HG03469 (cell line): ENCODE data around the gene PPIP5K1.
"Not testable (repeated sequence)": the region's sequence is repeated elsewhere in the genome, so short reads cannot be mapped to it uniquely, and the experiment has no call there.

Experiments
- ATAC-seq: cut with Tn5 transposase; IDR thresholded peaks from one replicate; pipeline ENCODE4 v1.9.1; 2021; ENCODE audit warnings: mild to moderate bottlenecking, moderate library complexity, moderate number of reproducible peaks; ENCODE audit not compliant: unreplicated experiment

PPIP5K1 gene

GRCh38 chr15:43547539-43547938 is 42.5 kb downstream of the PPIP5K1 start:
- ATAC-seq, result no peak

DNA sequence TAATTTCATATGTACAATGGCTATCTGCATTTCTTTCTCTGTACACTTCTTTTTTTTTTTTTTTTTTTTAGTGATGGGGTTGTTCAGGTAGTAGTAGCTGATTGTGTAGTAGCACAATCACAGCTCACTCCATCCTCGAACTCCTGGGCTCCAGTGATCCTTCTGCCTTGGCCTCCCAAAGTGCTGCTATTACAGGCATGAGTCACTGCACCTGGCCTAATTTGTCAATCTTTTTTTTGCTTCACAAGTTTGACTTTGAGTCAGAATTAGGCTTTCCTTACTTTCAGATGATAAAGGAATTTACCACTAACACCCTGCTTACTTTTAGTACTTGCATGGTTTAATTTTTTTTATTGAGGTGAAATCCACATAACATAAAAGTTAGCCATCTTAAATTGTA is 44.6 kb downstream of the PPIP5K1 start:
- ATAC-seq, result no peak

GRCh38 chr15:43544266-43544665 is 45.7 kb downstream of the PPIP5K1 start:
- no peak for ATAC-seq

- ATAC-seq, result no peak
These were observed 48.2 kb downstream of the PPIP5K1 start for GRCh38 chr15:43541785-43542184.

DNA sequence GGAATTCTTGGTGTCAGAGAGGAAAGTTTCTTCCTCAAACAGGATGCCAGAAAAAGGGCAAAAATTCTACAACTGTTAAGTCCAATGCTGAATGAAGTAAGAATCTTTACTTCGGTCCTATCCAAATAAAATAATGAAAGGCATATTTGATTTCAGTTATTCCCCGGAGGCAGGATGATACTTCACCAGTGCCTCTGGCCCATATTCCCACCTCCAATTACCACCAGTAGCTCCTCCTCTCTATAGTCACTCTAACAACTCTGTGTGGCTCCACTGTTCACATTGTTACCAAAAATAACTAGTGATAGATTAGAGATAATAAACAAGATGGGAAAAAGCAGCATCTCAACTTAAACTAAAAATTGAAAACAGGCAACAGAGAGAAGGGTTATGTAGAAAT is 51.9 kb downstream of the PPIP5K1 start:
- ATAC-seq, result no peak

- ATAC-seq, result no peak
These were observed 55.1 kb downstream of the PPIP5K1 start for GRCh38 chr15:43534897-43535296.

- ATAC-seq, result not testable (repeated sequence)
These were observed 57.2 kb downstream of the PPIP5K1 start for GRCh38 chr15:43532826-43533225.

- ATAC-seq, result no peak
These were observed 58.9 kb downstream of the PPIP5K1 start for GRCh38 chr15:43531018-43531670.

- ATAC-seq, result no peak
These were observed 60.2 kb downstream of the PPIP5K1 start for GRCh38 chr15:43529587-43530345.

DNA sequence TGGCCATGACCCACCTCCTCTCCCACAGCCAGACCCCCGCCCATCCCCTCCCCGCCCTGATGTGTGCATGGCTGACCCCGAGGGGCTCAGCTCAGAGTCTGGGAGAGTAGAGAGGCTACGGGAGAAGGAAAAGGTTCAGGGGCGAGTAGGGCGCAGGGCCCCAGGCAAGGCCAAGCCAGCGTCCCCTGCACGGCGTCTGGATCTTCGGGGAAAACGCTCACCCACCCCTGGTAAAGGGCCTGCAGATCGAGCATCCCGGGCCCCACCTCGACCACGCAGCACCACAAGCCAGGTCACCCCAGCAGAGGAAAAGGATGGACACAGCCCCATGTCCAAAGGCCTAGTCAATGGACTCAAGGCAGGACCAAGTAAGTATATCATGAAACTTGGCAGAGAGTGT is 60.9 kb downstream of the PPIP5K1 start:
- no peak for ATAC-seq

- ATAC-seq, result no peak
These were observed 61.4 kb downstream of the PPIP5K1 start for GRCh38 chr15:43528542-43529007.

GRCh38 chr15:43527802-43528541 is 62.0 kb downstream of the PPIP5K1 start:
- ATAC-seq, result no peak

- no peak for ATAC-seq
These were observed 62.8 kb downstream of the PPIP5K1 start for GRCh38 chr15:43527016-43527801.

DNA sequence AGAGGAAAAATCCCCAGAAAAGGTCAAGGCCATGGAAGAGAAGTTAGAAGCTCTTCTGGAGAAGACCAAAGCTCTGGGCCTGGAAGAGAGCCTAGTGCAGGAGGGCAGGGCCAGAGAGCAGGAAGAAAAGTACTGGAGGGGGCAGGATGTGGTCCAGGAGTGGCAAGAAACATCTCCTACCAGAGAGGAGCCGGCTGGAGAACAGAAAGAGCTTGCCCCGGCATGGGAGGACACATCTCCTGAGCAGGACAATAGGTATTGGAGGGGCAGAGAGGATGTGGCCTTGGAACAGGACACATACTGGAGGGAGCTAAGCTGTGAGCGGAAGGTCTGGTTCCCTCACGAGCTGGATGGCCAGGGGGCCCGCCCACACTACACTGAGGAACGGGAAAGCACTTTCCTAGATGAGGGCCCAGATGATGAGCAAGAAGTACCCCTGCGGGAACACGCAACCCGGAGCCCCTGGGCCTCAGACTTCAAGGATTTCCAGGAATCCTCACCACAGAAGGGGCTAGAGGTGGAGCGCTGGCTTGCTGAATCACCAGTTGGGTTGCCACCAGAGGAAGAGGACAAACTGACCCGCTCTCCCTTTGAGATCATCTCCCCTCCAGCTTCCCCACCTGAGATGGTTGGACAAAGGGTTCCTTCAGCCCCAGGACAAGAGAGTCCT is 63.6 kb downstream of the PPIP5K1 start:
- ATAC-seq, result no peak

GRCh38 chr15:43525131-43525530 is 64.9 kb downstream of the PPIP5K1 start:
- no peak for ATAC-seq

DNA sequence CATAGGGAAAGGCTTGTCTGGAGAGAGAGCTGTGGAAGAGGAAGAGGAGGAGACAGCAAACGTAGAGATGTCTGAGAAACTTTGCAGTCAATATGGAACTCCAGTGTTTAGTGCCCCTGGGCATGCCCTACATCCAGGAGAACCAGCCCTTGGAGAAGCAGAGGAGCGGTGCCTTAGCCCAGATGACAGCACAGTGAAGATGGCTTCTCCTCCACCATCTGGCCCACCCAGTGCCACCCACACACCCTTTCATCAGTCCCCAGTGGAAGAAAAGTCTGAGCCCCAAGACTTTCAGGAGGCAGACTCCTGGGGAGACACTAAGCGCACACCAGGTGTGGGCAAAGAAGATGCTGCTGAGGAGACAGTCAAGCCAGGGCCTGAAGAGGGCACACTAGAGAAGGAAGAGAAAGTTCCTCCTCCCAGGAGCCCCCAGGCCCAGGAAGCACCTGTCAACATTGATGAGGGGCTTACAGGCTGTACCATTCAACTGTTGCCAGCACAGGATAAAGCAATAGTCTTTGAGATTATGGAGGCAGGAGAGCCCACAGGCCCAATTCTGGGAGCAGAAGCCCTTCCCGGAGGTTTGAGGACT is 65.7 kb downstream of the PPIP5K1 start:
- ATAC-seq, result no peak

- ATAC-seq, result no peak
These were observed 66.4 kb downstream of the PPIP5K1 start for GRCh38 chr15:43523646-43524045.

DNA sequence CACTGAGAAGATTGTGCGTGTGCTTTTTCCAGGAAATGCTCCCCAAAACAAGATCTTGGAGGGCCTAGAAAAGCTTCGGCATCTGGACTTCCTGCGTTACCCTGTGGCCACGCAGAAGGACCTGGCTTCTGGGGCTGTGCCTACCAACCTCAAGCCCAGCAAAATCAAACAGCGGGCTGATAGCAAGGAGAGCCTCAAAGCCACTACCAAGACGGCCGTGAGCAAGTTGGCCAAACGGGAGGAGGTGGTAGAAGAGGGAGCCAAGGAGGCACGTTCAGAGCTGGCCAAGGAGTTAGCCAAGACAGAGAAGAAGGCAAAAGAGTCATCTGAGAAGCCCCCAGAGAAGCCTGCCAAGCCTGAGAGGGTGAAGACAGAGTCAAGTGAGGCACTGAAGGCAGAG is 67.8 kb downstream of the PPIP5K1 start:
- ATAC-seq, result no peak

DNA sequence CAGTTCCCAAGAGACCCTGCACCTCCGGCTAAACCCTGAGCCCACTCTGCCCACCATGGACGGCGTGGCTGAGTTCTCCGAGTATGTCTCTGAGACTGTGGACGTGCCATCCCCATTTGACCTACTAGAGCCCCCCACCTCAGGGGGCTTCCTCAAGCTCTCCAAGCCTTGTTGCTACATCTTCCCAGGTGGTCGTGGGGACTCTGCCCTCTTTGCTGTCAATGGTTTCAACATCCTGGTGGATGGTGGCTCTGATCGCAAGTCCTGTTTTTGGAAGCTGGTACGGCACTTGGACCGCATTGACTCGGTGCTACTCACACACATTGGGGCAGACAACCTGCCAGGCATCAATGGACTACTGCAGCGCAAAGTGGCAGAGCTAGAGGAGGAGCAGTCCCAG is 68.6 kb downstream of the PPIP5K1 start:
- no peak for ATAC-seq

GRCh38 chr15:43520138-43520537 is 69.9 kb downstream of the PPIP5K1 start:
- no peak for ATAC-seq
